ENCODE results near the gene SP100. TPM values are rescaled to one million over a fixed set of nuclear protein-coding genes. Genes with fewer than 3 reads are reported as not detected.
A peak's percentile ranks its signal among the peaks of the same experiment; 100 is the strongest.
"Not testable (repeated sequence)": the region's sequence is repeated elsewhere in the genome, so short reads cannot be mapped to it uniquely, and the experiment has no call there.

The SP100 gene
- total and polyA plus RNA-seq, 2 of the 4 experiments (the other 2 are of a cell fraction), result 50.6 to 69.0 TPM

GRCh38 chr2:230408244-230408842, 7.7 kb upstream of the SP100 start:
- no peaks in the 10 kb centered on the region for H3K9me3 ChIP-seq (ENCODE audit: control insufficient read depth, insufficient read depth, low read length)
- dilution Hi-C loops (cut with HindIII; ENCODE audit: low sequenced_read_pairs, unreplicated experiment) (no loop called here), in situ Hi-C loops (cut with MboI; ENCODE audit: low sequenced_read_pairs) (loop anchor here (25.0 kb wide), 1 partner anchor 404 kb away; no protein-coding TSS in a partner anchor), intact Hi-C loops (cut with micrococcal nuclease) (no loop called here)
- peak overlapping the region; percentile 48 for H2BK5ac ChIP-seq (ENCODE audit: low read depth, low read length, poor library complexity, severe bottlenecking)
- peak overlapping the region; percentile 15; the same call in 1 of the 2 replicates for H3K4me2 ChIP-seq (ENCODE audit: low read depth, low read length)
- H3K4me1 ChIP-seq (ENCODE audit: control insufficient read depth, insufficient read depth, low read length), result peaks cover 9% of the 10 kb centered on the region
- no peak overlapping the region for H3K9ac ChIP-seq (ENCODE audit: low read depth, low read length)
- peak overlapping the region; percentile 73 for H2AFZ ChIP-seq (replicated peaks; ENCODE audit: low read length, poor library complexity)
- BruUV-seq (replicated peaks), result no TSS peak
- ChIA-PET CTCF (interaction anchor here (0.6 kb wide), 1 partner anchor 209 kb away, joined by 3 read pairs; no protein-coding TSS in a partner anchor), POLR2A (ENCODE audit: unreplicated experiment) (no interaction called here)
- peaks cover 0 to 21% of the 10 kb centered on the region in 2 experiments; a peak in 2 of 4 replicates for H3K79me1 ChIP-seq (ENCODE audit: low read depth in 1 of 2, low read length in 2 of 2)
- H4K91ac ChIP-seq (ENCODE audit: insufficient read depth, low read depth, low read length), result peak overlapping the region; percentile 59; the same call in 1 of the 2 replicates
- H2BK15ac ChIP-seq (ENCODE audit: low read depth, low read length), result peak overlapping the region; percentile 26; the same call in 2 of the 3 replicates
- H4K8ac ChIP-seq (ENCODE audit: low read depth in 2 of 2, low read length in 2 of 2), result peak overlapping the region in 1 of 2 experiments; percentile 73; a peak in 1 of 4 replicates
- H3K14ac ChIP-seq (replicated peaks; ENCODE audit: low read depth, low read length), result peak overlapping the region; percentile 69
- 10% methylated on average over 2 of the region's 3 CpGs; no CpG with 5 or more reads in 1 of the 2 experiments for WGBS, 2 experiments (ENCODE audit: extremely low coverage in 2 of 2, insufficient read length in 1 of 2)
- H3K27me3 ChIP-seq (ENCODE audit: control insufficient read depth, insufficient read depth, low read length), result no peaks in the 10 kb centered on the region
- no peaks in the 10 kb centered on the region for H4K20me1 ChIP-seq (ENCODE audit: insufficient read depth, low read length)
- H3K27ac ChIP-seq (ENCODE audit: insufficient read depth, low read length), result peak overlapping the region; percentile 54; the same call in 1 of the 2 replicates
- peaks cover 15% of the 10 kb centered on the region for H3K9me1 ChIP-seq (ENCODE audit: insufficient read depth, low read length)
- H3K36me3 ChIP-seq (ENCODE audit: control insufficient read depth, insufficient read depth, low read length), result peaks cover 3% of the 10 kb centered on the region; the same call in 1 of the 2 replicates
- peak; percentile 22 for ATAC-seq (ENCODE audit: low read depth)
- peak; percentile 88 for DNase-seq
- H3K23ac ChIP-seq (ENCODE audit: low read depth, low read length), result peak overlapping the region; percentile 50; the same call in 1 of the 2 replicates
- H2AK5ac ChIP-seq (ENCODE audit: low read depth, low read length), result peak overlapping the region; percentile 76
- no peak overlapping the region for H3K56ac ChIP-seq (ENCODE audit: extremely low read depth, insufficient read depth, low read length)
- H3K18ac ChIP-seq (ENCODE audit: low read depth, low read length), result peak overlapping the region; percentile 36
- TF ChIP-seq MXI1 (IDR thresholded peaks at IDR 0.05; ENCODE audit: borderline replicate concordance, low read depth, low read length), result no peak
- TF ChIP-seq NFE2L2 (IDR thresholded peaks at IDR 0.05; ENCODE audit: low read depth, low read length), result peak; percentile 60
- peak; percentile 58; the same call in 1 of the 2 replicates for TF ChIP-seq CEBPB (IDR thresholded peaks at IDR 0.05; ENCODE audit: low read depth, low read length)
- H3K4ac ChIP-seq (ENCODE audit: low read depth, low read length), result peak overlapping the region; percentile 88
- peak overlapping the region; percentile 81; the same call in 1 of the 2 replicates for H2BK120ac ChIP-seq (ENCODE audit: low read depth, low read length)
- peak overlapping the region; percentile 71 for H2AK9ac ChIP-seq (replicated peaks; ENCODE audit: low read depth, low read length, poor library complexity)
- peak overlapping the region; percentile 52 for H2BK20ac ChIP-seq (ENCODE audit: low read depth, low read length)
- peak overlapping the region; percentile 32; the same call in 1 of the 2 replicates for H4K5ac ChIP-seq (ENCODE audit: low read depth, low read length)
- H3K4me3 ChIP-seq (ENCODE audit: insufficient read depth, low read depth, low read length), result no peak overlapping the region

GRCh38 chr2:230409316-230409715, 6.7 kb upstream of the SP100 start:
- H3K18ac ChIP-seq (ENCODE audit: low read depth, low read length); ATAC-seq (ENCODE audit: low read depth); dilution Hi-C loops (cut with HindIII; ENCODE audit: low sequenced_read_pairs, unreplicated experiment); H4K20me1 ChIP-seq (ENCODE audit: insufficient read depth, low read length); H2BK5ac ChIP-seq (ENCODE audit: low read depth, low read length, poor library complexity, severe bottlenecking); intact Hi-C loops (cut with micrococcal nuclease); H3K36me3 ChIP-seq (ENCODE audit: control insufficient read depth, insufficient read depth, low read length); H2AK9ac ChIP-seq (replicated peaks; ENCODE audit: low read depth, low read length, poor library complexity); H3K14ac ChIP-seq (replicated peaks; ENCODE audit: low read depth, low read length); H3K9ac ChIP-seq (ENCODE audit: low read depth, low read length); H4K5ac ChIP-seq (ENCODE audit: low read depth, low read length); H3K4me1 ChIP-seq (ENCODE audit: control insufficient read depth, insufficient read depth, low read length); H3K27me3 ChIP-seq (ENCODE audit: control insufficient read depth, insufficient read depth, low read length); H4K8ac ChIP-seq (ENCODE audit: low read depth in 2 of 2, low read length in 2 of 2); H3K56ac ChIP-seq (ENCODE audit: extremely low read depth, insufficient read depth, low read length); H3K4me2 ChIP-seq (ENCODE audit: low read depth, low read length); POLR2A ChIA-PET (ENCODE audit: unreplicated experiment); DNase-seq; H3K9me3 ChIP-seq (ENCODE audit: control insufficient read depth, insufficient read depth, low read length); H2AFZ ChIP-seq (replicated peaks; ENCODE audit: low read length, poor library complexity); H3K27ac ChIP-seq (ENCODE audit: insufficient read depth, low read length); BruUV-seq (replicated peaks); H3K4me3 ChIP-seq (ENCODE audit: insufficient read depth, low read depth, low read length): not testable (repeated sequence)
- Histone ChIP-seq H2BK120ac (ENCODE audit: low read depth, low read length) (peak overlapping the region; percentile 81; the same call in 1 of the 2 replicates), H2AK5ac (ENCODE audit: low read depth, low read length) (peak overlapping the region; percentile 76; the same call in 1 of the 2 replicates), H3K4ac (ENCODE audit: low read depth, low read length) (peak overlapping the region; percentile 88), H2BK20ac (ENCODE audit: low read depth, low read length) (peak overlapping the region; percentile 32), H3K9me1 (ENCODE audit: insufficient read depth, low read length) (peaks cover 15% of the 10 kb centered on the region), H2BK15ac (ENCODE audit: low read depth, low read length) (peak overlapping the region; percentile 52; the same call in 2 of the 3 replicates), H4K91ac (ENCODE audit: insufficient read depth, low read depth, low read length) (peak overlapping the region; percentile 59; the same call in 1 of the 2 replicates), H3K23ac (ENCODE audit: low read depth, low read length) (0 out of 2 replicates have a peak overlapping the region, but pooled peaks have one; percentile 24), H3K79me1 (ENCODE audit: low read depth in 1 of 2, low read length in 2 of 2) (peaks cover 0 to 21% of the 10 kb centered on the region in 2 experiments; a peak in 2 of 4 replicates)
- 71% methylated on average over 1 of the region's 2 CpGs; no CpG with 5 or more reads in 1 of the 2 experiments for WGBS, 2 experiments (ENCODE audit: extremely low coverage in 2 of 2, insufficient read length in 1 of 2)
- CTCF ChIA-PET, result interaction anchor here (0.6 kb wide), 1 partner anchor 63 kb away, joined by 3 read pairs; no protein-coding TSS in a partner anchor
- in situ Hi-C loops (cut with MboI; ENCODE audit: low sequenced_read_pairs), result loop anchor here (25.0 kb wide), 1 partner anchor 403 kb away; no protein-coding TSS in a partner anchor
